Ovary (tissue), 9 donors: ENCODE results near the gene RAET1E. TPM values are rescaled to one million over a fixed set of nuclear protein-coding genes. Genes with fewer than 3 reads are reported as not detected.

Experiments
- DNase-seq, 5 donors: peaks; one replicate each; pipeline ENCODE4 v3.0.0-alpha.2; 2019 to 2020
- H3K27ac ChIP-seq, 2 donors: fragments of 200-600 bp; one replicate each; pipeline versions ENCODE4 v1.5.1 to v1.8.0; 2019 to 2022
- H3K27me3 ChIP-seq: fragments of 200-600 bp; one replicate; pipeline ENCODE4 v1.8.0; 2022
- H3K36me3 ChIP-seq: fragments of 200-600 bp; sonication (generic); one replicate; pipeline ENCODE4 v1.5.1; 2019
- H3K4me1 ChIP-seq: one replicate; pipeline ENCODE4 v1.8.1; 2013; ENCODE audit warnings: mild to moderate bottlenecking, moderate library complexity; ENCODE audit not compliant: insufficient read depth
- H3K4me3 ChIP-seq: fragments of 200-600 bp; sonication (generic); one replicate; pipeline ENCODE4 v1.5.1; 2017
- H3K9me3 ChIP-seq, 2 donors: fragments of 200-600 bp in 1 of 2; sonication (generic) in 1 of 2; one replicate each; pipeline versions ENCODE4 v1.5.1 to v1.8.1; 2013 to 2019; ENCODE audit warnings: mild to moderate bottlenecking in 1 of 2, moderate library complexity in 1 of 2
- CTCF ChIP-seq, 3 donors: fragments of 450-650 bp in 2 of 3; fragments of 200-600 bp in 1 of 3; IDR thresholded peaks; one replicate each; pipeline versions ENCODE4 v1.5.1 to v1.8.0; 2016 to 2022; ENCODE audit warnings: antibody characterized with exemption in 3 of 3, mild to moderate bottlenecking in 1 of 3
- EP300 ChIP-seq: sonication (generic); formaldehyde crosslinking; IDR thresholded peaks from one replicate; pipeline ENCODE4 v1.6.1; 2017; ENCODE audit warnings: antibody characterized with exemption
- POLR2A ChIP-seq: fragments of 450-650 bp; IDR thresholded peaks from one replicate; pipeline ENCODE4 v1.6.1; 2017; ENCODE audit warnings: antibody characterized with exemption, mild to moderate bottlenecking, moderate library complexity
- WGBS, 3 donors: extraction: QIAGEN DNeasy Blood & Tissue Kit in 1 of 3; methylation state at CpG; one replicate each; pipeline versions ENCODE4 v1.1.5 to v1.1.7; 2013 to 2017; 5-methylcytosine and 5-hydroxymethylcytosine counted together
- intact Hi-C, 4 donors: fragments of 100-400 bp; cut with DNase I; formaldehyde crosslinking; loops; one replicate each; pipeline versions ENCODE4 v1.11.0 to v1.15.1; 2022 to 2023
- polyA plus RNA-seq, 2 donors: library from polyadenylated mRNA; stranded (reverse); fragments of 200-250 nt in 1 of 2; fragments of 350-450 nt in 1 of 2; fragmentation: Illumina TruSeq in 1 of 2; extraction: RNeasy Lipid Tissue Mini Kit (QIAGEN cat#74804) in 1 of 2; gene quantifications; one replicate each; pipeline ENCODE4 v1.2.3, GENCODE V29; 2013 to 2014
- total RNA-seq, 7 donors: library from RNA; depleted of rRNA in 2 of 7; stranded (reverse); fragments of >200 nt in 2 of 7; fragmentation: NEBNext Ultra II Directional in 3 of 7; extraction: Animal tissue kit (Norgen Biotek cat#: 25700) in 3 of 7; gene quantifications; one replicate each; pipeline versions ENCODE4 v1.1.0 to v1.2.4, GENCODE V29; 2016 to 2023
- donor health status: DM: no; HTN: no; CAD: no; lungs with moderate emphysema.
- donor health status: DM: no; HTN: no; CAD: no.
- donor health status: Bipolar disorder and iron deficiency.
- donor health status: DM: yes; HTN: yes; CAD: no.
- donor health status: DM: no; HTN: no; CAD: no.
- donor health status: DM: yes; HTN: yes; CAD: no.

Gene RAET1E
- total and polyA plus RNA-seq, 9 donors: 0.11 to 0.69 (median 0.22) TPM; not detected in 3

DNA sequence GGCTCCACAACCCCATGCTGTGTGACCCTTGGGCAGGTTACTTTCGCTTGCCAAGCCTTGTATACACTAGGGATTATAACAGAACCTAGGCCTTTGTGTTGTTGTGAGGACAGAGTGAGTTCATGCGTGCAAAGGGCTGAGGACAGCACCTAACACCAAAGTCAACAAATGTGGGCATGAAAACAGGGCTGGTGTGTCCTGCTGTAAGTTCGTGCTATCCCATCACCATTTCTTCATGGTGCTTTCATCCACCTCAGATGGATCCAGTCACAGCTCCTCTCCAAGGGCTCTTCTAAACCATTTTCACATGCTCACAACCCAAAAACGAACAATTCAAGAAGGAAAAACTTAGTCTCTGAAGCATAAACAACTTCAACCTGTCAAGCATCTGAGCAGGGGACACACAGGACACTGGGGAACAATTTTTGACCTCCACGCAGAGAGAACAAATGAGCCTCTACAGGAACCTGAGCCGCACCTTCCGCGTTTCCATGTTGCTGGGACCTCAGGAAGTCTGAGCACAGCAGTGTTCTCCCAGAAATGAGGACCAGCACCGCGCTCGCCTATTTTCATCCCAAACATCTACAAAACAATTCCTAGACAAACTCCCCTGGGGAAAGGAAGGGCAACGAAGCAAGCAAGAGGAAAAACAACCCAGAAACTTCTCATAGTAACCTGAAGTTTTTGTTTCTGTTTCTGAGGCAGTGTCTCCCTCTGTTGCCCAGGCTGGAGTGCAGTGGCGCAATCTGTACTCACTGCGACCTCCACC is 36.9 kb downstream of the RAET1E start:
- intact Hi-C loops: loop anchor here in 1 of 4 donors (10.0 kb wide), 1 partner anchor 64 kb away; the partner anchor contains the start of gene RAET1G
- Histone ChIP-seq H3K36me3 (no peaks in the 10 kb centered on the region), H3K27ac (no peak overlapping the region), H3K4me1 (peaks cover 6% of the 10 kb centered on the region), H3K27me3 (no peaks in the 10 kb centered on the region), H3K4me3 (no peak overlapping the region), H3K9me3 (no peaks in the 10 kb centered on the region)
- 92 to 94% (median 93%) methylated on average over 14 of the region's 14 CpGs for WGBS, 3 donors
- DNase-seq: no peak
- TF ChIP-seq CTCF (IDR thresholded peaks at IDR 0.05) (no peak), EP300 (no peak), POLR2A (no peak)

DNA sequence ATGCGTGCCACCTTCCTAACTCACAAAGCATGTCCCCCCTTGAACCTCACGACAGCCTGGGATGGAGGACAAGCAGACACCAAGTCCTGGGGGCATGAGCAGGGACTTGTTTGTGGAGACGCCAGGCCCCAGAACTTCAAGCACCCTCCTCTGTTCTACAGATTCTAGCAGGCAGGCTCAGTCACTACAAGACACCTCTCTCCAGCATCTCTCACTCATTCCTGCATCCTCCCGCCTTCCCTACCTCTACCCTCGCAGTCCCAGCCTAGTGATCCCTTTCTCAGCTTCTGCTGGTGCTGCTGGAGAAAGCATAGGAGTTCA is 37.4 kb downstream of the RAET1E start:
- H3K27ac ChIP-seq: no peak overlapping the region
- no peak overlapping the region for H3K4me3 ChIP-seq
- WGBS, 3 donors: 91 to 96% (median 94%) methylated on average over 5 of the region's 5 CpGs
- DNase-seq: no peak
- no peaks in the 10 kb centered on the region for H3K9me3 ChIP-seq
- TF ChIP-seq POLR2A (no peak), CTCF (IDR thresholded peaks at IDR 0.05) (no peak), EP300 (no peak)
- H3K27me3 ChIP-seq: no peaks in the 10 kb centered on the region
- H3K36me3 ChIP-seq: no peaks in the 10 kb centered on the region
- H3K4me1 ChIP-seq: peaks cover 5% of the 10 kb centered on the region
- intact Hi-C loops: loop anchor here in 1 of 4 donors (10.0 kb wide), 1 partner anchor 64 kb away; the partner anchor contains the start of gene RAET1G

- TF ChIP-seq POLR2A (no peak), CTCF (IDR thresholded peaks at IDR 0.05) (no peak), EP300 (no peak)
- Histone ChIP-seq H3K27me3 (no peaks in the 10 kb centered on the region), H3K4me3 (no peak overlapping the region), H3K36me3 (no peaks in the 10 kb centered on the region), H3K9me3 (no peaks in the 10 kb centered on the region), H3K4me1 (peaks cover 5% of the 10 kb centered on the region), H3K27ac (no peak overlapping the region)
- WGBS, 3 donors: 75 to 90% (median 89%) methylated on average over 3 of the region's 3 CpGs
- intact Hi-C loops: loop anchor here in 1 of 4 donors (10.0 kb wide), 1 partner anchor 65 kb away; the partner anchor contains the start of gene RAET1G
- no peak for DNase-seq
Observed at GRCh38 chr6:149859938-149860337, 38.0 kb downstream of the RAET1E start.

DNA sequence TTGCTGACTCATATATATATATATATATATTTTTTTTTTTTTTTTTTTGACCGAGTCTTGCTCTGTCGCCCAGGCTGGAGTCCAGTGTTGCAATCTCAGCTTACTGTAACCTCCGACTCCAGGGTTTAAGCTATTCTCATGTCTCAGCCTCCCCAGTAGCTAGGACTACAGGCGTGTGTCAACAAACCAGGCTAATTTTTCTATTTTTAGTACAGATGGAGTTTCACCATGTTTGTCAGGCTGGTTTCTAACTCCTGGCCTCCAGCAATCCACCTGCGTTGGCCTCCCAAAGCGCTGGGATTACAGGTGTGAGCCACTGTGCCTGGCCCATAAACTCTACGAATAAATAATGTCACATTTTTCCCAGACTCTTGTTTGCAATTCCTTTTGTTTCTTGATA is 38.5 kb downstream of the RAET1E start:
- WGBS, 3 donors: 80 to 83% (median 82%) methylated on average over 7 of the region's 7 CpGs
- TF ChIP-seq POLR2A (no peak), EP300 (no peak), CTCF (IDR thresholded peaks at IDR 0.05) (no peak)
- Histone ChIP-seq H3K4me3 (no peak overlapping the region), H3K27ac (no peak overlapping the region), H3K27me3 (no peaks in the 10 kb centered on the region), H3K4me1 (peaks cover 4% of the 10 kb centered on the region), H3K36me3 (no peaks in the 10 kb centered on the region), H3K9me3 (no peaks in the 10 kb centered on the region)
- intact Hi-C loops: no loop called here
- no peak for DNase-seq
